Measurements from ENCODE around the gene PTAR1.

The PTAR1 gene

GRCh38 chr9:69748304-69748703, 11.5 kb downstream of the PTAR1 start:
- DNase-seq = no peak

- DNase-seq = no peak
Observed at GRCh38 chr9:69746859-69747560, 12.8 kb downstream of the PTAR1 start.

- DNase-seq = no peak
Observed at GRCh38 chr9:69745716-69746437, 13.9 kb downstream of the PTAR1 start.

- DNase-seq = no peak
Observed at GRCh38 chr9:69744688-69745380, 15.0 kb downstream of the PTAR1 start.

- DNase-seq = no peak
Observed at GRCh38 chr9:69743930-69744329, 15.9 kb downstream of the PTAR1 start.

GRCh38 chr9:69740872-69741505, 18.8 kb downstream of the PTAR1 start:
- DNase-seq = no peak

- no peak for DNase-seq
Observed at GRCh38 chr9:69731348-69731747, 28.5 kb downstream of the PTAR1 start.

GRCh38 chr9:69719983-69720382, 39.8 kb downstream of the PTAR1 start:
- DNase-seq = no peak

- DNase-seq = no peak
Observed at GRCh38 chr9:69719367-69719766, 40.4 kb downstream of the PTAR1 start.

- DNase-seq = no peak
Observed at GRCh38 chr9:69718218-69718617, 41.6 kb downstream of the PTAR1 start.

- no peak for DNase-seq
Observed at GRCh38 chr9:69715825-69716224, 44.0 kb downstream of the PTAR1 start.

- DNase-seq = no peak
Observed at GRCh38 chr9:69715096-69715495, 44.7 kb downstream of the PTAR1 start.

GRCh38 chr9:69697475-69697874, 62.3 kb downstream of the PTAR1 start:
- no peak for DNase-seq

- no peak for DNase-seq
Observed at GRCh38 chr9:69696802-69697201, 63.0 kb downstream of the PTAR1 start.

- DNase-seq = no peak
Observed at GRCh38 chr9:69689991-69690538, 69.7 kb downstream of the PTAR1 start.

GRCh38 chr9:69683927-69684326, 75.9 kb downstream of the PTAR1 start:
- DNase-seq = no peak

GRCh38 chr9:69678843-69679538, 80.8 kb downstream of the PTAR1 start:
- DNase-seq = no peak

- DNase-seq = no peak
Observed at GRCh38 chr9:69677931-69678330, 81.9 kb downstream of the PTAR1 start.

GRCh38 chr9:69675563-69675962, 84.2 kb downstream of the PTAR1 start:
- no peak for DNase-seq

- DNase-seq = no peak
Observed at GRCh38 chr9:69674716-69675438, 84.9 kb downstream of the PTAR1 start.

GRCh38 chr9:69674112-69674685, 85.6 kb downstream of the PTAR1 start:
- DNase-seq = peak; percentile 59

- DNase-seq = no peak
Observed at GRCh38 chr9:69673311-69673640, 86.5 kb downstream of the PTAR1 start.

All from islet precursor cell (in vitro differentiated cells).